Astrocyte of the hippocampus (primary cell): ENCODE results near the gene DPYD.

Experiments used
- DNase-seq: peaks from one replicate; pipeline ENCODE4 v3.0.0; 2011; ENCODE audit warnings: low read depth, low spot score

The DPYD gene

GRCh38 chr1:97619706-97620105 lies 301.1 kb downstream of the DPYD start:
- DNase-seq, result no peak

- no peak for DNase-seq
Observed at GRCh38 chr1:97610748-97611147, 310.1 kb downstream of the DPYD start.

- DNase-seq, result no peak
Observed at GRCh38 chr1:97610102-97610501, 310.7 kb downstream of the DPYD start.

DNA sequence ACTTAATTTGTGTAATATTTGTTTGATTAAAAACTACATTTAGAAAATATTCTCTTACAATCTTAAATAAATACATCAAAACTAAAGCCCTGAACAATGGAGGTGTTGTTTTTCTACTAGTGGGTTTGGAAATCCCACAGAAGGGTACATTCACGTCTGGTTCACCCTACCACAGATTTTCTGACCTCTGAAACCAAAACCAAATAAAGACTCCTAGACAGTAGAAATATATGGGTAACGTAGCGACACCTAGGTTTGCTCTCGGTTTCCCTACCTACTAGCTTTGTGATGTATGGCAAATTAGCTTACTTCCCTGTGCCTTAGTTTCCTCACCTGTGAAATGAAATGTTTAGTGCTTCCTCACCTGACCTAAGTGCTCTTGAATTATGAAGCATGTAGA lies 312.6 kb downstream of the DPYD start:
- DNase-seq, result no peak

GRCh38 chr1:97603776-97604175 lies 317.1 kb downstream of the DPYD start:
- peak; percentile 46 for DNase-seq

- DNase-seq, result no peak
Observed at GRCh38 chr1:97603218-97603617, 317.6 kb downstream of the DPYD start.

- no peak for DNase-seq
Observed at GRCh38 chr1:97599447-97599846, 321.4 kb downstream of the DPYD start.

DNA sequence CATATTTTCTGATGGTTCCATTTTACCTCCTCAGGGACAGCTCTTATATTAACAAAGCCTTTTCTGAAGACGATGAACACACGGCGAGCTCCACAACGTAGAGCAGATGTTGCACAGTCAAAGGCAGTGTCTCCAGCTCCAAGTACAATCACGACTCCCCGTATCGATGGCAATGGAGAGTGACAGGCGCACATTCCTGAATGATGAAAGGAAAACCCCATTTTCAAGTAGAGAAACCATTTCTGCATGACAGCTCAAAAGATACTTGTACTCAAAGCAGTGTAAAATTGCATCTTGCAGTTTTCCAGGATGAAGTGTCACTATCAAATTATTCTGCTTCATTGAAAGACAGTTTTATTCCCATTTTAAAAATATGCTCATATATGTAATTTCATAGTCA lies 327.6 kb downstream of the DPYD start:
- DNase-seq, result no peak

GRCh38 chr1:97588772-97589171 lies 332.1 kb downstream of the DPYD start:
- DNase-seq, result no peak

GRCh38 chr1:97581614-97582051 lies 339.2 kb downstream of the DPYD start:
- DNase-seq, result peak; percentile 42

DNA sequence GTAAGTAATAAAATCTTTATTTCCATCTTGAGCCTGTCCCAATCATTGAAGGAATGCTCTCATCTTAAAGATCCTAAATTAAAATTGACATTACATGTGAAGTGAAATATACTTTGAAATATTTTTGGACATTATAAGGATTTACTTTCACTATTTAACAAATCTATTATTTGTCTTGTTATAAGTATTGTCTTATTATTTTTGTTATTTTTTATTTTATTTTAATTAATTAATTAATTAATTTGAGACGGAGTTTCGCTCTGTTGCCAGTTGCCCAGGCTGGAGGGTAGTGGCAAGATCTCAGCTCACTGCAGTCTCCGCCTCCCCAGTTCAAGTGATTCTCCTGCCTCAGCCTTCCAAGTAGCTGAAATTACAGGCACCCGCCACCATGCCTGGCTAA lies 343.2 kb downstream of the DPYD start:
- DNase-seq, result no peak

DNA sequence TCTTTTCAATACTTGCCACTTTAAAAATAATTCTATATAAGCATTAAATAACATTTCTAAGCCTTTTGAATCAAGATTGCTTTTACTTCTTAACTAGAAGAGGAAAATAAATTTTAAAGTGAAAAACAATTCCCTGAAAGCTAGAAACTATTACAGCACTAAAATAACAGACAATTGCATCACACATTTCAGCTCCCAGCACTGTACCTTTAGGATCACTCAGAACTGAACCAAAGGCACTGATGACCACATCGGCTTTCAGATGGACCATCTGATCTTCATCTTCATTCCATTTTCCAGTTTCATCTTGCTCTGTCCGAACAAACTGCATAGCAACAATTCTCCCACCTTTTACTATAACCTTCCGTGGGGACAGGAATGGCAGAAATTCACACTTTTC lies 347.3 kb downstream of the DPYD start:
- DNase-seq, result no peak

- no peak for DNase-seq
Observed at GRCh38 chr1:97572561-97572960, 348.3 kb downstream of the DPYD start.

GRCh38 chr1:97571760-97572159 lies 349.1 kb downstream of the DPYD start:
- peak; percentile 16 for DNase-seq

DNA sequence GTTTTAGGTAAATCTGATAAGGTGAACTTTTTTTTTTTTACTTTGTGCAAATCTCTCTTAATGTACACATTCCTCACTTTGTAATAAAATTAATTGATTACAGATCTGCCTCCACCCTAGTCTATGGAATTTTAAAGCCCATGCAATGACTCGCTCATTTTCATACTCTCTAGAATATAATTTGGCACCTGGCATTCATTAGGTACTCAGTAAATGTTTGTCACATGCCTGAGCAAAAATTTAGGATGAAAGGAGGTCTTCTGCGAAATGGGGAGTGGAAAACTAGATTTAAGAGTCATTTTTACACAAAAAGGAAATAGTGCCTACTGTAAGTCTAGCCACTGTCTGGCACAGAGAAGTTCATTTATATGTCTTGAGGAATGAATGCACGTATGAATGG lies 350.1 kb downstream of the DPYD start:
- no peak for DNase-seq

DNA sequence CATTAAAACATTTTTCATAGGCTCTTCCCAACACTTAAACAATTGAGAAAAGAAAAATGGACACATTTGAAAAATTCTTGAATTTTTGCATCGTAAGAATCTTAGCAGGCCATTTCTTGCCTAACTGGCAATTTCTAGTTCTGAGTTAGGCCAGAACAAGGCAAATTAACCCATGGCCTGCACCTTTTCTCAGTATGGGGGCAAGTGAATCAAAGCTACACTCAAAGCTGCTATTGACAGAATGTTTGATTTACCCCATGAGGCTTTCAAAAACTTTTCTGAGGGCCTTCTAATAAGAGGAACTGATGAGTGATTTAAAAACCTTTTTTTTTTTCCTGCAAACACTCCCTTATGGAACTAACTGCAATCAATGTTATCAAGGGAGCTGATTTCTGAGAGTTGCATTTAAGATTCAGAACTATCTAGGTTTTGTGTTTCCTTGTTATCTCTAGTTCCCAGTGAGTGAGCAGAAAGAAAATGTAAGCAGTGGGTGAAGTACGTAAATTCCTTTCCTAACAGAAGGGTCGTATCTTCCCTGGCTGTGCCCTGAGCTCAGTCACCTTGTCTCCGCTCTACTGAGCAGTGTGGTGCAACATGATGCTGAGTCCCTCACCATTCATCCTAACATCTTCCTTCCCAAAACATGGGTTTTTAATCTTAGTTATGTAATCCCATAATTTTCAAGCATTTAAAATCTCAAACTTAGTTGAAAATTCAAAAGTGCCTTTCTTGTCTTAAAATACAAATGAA lies 353.7 kb downstream of the DPYD start:
- DNase-seq, result no peak

DNA sequence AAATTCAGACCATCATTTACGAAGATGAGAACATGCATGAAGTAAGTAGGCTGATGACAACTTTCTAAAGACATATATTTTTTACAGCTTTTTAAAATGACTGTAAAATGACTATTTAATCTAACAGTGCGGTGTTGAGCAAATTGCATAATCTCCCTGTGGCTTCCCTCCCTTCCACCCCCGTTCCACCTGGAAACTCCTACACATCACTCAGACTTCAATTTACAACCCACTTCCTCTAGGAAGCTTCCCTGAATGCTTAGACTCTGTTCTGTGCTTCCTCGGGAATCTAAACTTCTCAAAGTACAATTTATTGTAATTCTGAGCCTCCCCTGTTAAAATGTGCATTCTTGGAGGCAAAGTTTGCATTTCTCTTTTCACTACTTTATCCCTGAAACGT lies 354.9 kb downstream of the DPYD start:
- no peak for DNase-seq

DNA sequence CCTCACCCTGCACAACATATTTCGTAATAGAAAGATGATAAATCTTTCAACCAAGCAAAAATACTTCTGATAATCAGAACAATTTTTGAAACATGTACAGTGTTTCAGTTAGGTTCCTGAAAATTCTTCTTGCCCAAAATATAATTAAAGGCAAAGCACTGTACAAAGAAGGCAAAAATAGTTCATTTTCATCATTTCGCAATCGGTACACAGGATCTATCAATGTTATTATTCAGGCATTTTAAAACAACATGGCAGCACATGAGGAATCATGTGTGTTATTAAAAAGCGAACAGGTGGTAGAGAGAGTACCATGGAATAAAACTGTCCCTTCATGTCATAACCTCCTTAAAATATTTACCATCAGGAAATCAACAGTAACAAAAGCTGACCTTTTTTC lies 356.9 kb downstream of the DPYD start:
- DNase-seq, result no peak

GRCh38 chr1:97562081-97562480 lies 358.8 kb downstream of the DPYD start:
- DNase-seq, result peak; percentile 72

DNA sequence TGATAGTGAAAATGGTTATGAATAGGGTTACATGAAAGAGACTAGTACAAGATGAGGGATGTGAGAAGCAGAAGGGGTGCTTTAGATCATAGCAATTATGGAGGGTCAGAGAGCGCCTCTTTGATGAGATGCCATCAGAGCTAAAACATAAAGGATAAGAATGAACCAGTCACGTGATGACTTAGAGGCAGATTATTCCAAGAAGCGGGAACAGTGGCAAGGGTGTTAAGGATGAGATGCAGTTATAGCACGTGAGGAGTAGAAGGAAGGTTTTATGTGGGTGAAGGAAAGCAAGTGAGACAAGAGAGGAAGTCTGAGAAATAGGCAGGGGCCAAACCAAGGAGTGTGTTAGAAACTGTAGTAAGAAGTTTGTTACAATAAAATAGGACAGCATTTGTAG lies 360.1 kb downstream of the DPYD start:
- DNase-seq, result no peak

GRCh38 chr1:97553971-97554370 lies 366.9 kb downstream of the DPYD start:
- DNase-seq, result no peak

GRCh38 chr1:97551113-97551512 lies 369.7 kb downstream of the DPYD start:
- DNase-seq, result no peak

- DNase-seq, result no peak
Observed at GRCh38 chr1:97545446-97545845, 375.4 kb downstream of the DPYD start.

DNA sequence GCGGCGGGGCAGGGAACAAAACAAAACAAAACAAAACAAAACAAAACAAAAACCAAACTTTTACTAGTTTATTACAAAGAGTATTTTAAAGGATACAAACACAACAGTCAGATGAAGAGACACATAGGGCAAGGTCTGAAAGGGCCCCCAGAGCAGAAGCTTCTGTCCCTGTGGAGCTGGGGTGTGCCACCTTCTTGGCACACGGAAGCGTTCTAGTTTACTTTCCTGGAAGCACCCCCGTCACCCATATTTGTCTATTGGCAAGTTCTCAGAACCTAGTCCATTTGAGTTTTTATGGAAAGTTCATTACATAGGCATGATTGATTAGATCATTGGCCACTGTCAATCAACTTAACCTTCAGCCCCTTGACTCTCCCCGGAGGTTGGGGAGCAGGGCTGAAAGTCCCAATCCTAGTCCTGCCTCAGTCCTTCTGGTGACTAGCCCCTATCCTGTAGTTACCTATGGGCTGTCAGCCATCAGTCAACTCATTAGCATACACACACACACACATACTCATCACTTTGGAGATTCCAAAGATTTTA lies 380.4 kb downstream of the DPYD start:
- DNase-seq, result no peak
